Measurements from ENCODE around the gene RARRES1.

- TF ChIP-seq ZBTB17 (tag by site-specific recombination; IDR thresholded peaks at IDR 0.05), result no peak
- no peak for TF ChIP-seq ZNF514 (tag by site-specific recombination; IDR thresholded peaks at IDR 0.05)
- no peak for TF ChIP-seq YY1 (tag by site-specific recombination; IDR thresholded peaks at IDR 0.05)
- no peak for TF ChIP-seq ZNF202 (tag by site-specific recombination; IDR thresholded peaks at IDR 0.05; ENCODE audit: borderline replicate concordance)
- TF ChIP-seq, protein P1, sequence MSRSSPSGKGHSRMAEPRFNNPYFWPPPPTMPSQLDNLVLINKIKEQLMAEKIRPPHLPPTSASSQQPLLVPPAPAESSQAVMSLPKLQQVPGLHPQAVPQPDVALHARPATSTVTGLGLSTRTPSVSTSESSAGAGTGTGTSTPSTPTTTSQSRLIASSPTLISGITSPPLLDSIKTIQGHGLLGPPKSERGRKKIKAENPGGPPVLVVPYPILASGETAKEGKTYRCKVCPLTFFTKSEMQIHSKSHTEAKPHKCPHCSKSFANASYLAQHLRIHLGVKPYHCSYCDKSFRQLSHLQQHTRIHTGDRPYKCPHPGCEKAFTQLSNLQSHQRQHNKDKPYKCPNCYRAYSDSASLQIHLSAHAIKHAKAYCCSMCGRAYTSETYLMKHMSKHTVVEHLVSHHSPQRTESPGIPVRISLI (tag by site-specific recombination; IDR thresholded peaks at IDR 0.05), result no peak
- TF ChIP-seq KLF9 (tag by site-specific recombination; IDR thresholded peaks at IDR 0.05; ENCODE audit: low read depth), result no peak
- TF ChIP-seq, protein P2, sequence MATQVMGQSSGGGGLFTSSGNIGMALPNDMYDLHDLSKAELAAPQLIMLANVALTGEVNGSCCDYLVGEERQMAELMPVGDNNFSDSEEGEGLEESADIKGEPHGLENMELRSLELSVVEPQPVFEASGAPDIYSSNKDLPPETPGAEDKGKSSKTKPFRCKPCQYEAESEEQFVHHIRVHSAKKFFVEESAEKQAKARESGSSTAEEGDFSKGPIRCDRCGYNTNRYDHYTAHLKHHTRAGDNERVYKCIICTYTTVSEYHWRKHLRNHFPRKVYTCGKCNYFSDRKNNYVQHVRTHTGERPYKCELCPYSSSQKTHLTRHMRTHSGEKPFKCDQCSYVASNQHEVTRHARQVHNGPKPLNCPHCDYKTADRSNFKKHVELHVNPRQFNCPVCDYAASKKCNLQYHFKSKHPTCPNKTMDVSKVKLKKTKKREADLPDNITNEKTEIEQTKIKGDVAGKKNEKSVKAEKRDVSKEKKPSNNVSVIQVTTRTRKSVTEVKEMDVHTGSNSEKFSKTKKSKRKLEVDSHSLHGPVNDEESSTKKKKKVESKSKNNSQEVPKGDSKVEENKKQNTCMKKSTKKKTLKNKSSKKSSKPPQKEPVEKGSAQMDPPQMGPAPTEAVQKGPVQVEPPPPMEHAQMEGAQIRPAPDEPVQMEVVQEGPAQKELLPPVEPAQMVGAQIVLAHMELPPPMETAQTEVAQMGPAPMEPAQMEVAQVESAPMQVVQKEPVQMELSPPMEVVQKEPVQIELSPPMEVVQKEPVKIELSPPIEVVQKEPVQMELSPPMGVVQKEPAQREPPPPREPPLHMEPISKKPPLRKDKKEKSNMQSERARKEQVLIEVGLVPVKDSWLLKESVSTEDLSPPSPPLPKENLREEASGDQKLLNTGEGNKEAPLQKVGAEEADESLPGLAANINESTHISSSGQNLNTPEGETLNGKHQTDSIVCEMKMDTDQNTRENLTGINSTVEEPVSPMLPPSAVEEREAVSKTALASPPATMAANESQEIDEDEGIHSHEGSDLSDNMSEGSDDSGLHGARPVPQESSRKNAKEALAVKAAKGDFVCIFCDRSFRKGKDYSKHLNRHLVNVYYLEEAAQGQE (tag by site-specific recombination; IDR thresholded peaks at IDR 0.05), result no peak
- TF ChIP-seq KLF10 (tag by site-specific recombination; IDR thresholded peaks at IDR 0.05), result no peak
- TF ChIP-seq, protein P3, sequence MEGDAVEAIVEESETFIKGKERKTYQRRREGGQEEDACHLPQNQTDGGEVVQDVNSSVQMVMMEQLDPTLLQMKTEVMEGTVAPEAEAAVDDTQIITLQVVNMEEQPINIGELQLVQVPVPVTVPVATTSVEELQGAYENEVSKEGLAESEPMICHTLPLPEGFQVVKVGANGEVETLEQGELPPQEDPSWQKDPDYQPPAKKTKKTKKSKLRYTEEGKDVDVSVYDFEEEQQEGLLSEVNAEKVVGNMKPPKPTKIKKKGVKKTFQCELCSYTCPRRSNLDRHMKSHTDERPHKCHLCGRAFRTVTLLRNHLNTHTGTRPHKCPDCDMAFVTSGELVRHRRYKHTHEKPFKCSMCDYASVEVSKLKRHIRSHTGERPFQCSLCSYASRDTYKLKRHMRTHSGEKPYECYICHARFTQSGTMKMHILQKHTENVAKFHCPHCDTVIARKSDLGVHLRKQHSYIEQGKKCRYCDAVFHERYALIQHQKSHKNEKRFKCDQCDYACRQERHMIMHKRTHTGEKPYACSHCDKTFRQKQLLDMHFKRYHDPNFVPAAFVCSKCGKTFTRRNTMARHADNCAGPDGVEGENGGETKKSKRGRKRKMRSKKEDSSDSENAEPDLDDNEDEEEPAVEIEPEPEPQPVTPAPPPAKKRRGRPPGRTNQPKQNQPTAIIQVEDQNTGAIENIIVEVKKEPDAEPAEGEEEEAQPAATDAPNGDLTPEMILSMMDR (tag by site-specific recombination; IDR thresholded peaks at IDR 0.05), result no peak; the same call in 1 of the 2 replicates
- TF ChIP-seq, protein P4, sequence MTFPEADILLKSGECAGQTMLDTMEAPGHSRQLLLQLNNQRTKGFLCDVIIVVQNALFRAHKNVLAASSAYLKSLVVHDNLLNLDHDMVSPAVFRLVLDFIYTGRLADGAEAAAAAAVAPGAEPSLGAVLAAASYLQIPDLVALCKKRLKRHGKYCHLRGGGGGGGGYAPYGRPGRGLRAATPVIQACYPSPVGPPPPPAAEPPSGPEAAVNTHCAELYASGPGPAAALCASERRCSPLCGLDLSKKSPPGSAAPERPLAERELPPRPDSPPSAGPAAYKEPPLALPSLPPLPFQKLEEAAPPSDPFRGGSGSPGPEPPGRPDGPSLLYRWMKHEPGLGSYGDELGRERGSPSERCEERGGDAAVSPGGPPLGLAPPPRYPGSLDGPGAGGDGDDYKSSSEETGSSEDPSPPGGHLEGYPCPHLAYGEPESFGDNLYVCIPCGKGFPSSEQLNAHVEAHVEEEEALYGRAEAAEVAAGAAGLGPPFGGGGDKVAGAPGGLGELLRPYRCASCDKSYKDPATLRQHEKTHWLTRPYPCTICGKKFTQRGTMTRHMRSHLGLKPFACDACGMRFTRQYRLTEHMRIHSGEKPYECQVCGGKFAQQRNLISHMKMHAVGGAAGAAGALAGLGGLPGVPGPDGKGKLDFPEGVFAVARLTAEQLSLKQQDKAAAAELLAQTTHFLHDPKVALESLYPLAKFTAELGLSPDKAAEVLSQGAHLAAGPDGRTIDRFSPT (tag by site-specific recombination; IDR thresholded peaks at IDR 0.05), result no peak
- no peak for TF ChIP-seq ZNF501 (tag by site-specific recombination; IDR thresholded peaks at IDR 0.05)
- TF ChIP-seq, protein P5, sequence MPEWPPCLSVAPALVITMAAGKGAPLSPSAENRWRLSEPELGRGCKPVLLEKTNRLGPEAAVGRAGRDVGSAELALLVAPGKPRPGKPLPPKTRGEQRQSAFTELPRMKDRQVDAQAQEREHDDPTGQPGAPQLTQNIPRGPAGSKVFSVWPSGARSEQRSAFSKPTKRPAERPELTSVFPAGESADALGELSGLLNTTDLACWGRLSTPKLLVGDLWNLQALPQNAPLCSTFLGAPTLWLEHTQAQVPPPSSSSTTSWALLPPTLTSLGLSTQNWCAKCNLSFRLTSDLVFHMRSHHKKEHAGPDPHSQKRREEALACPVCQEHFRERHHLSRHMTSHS (tag by site-specific recombination; IDR thresholded peaks at IDR 0.05), result no peak
Observed at GRCh38 chr3:158727206-158728060, 4.8 kb downstream of the RARRES1 start.
